Spleen (tissue), 11 donors: ENCODE results near the gene KCNT1. TPM values are rescaled to one million over a fixed set of nuclear protein-coding genes. Genes with fewer than 3 reads are reported as not detected.

Source experiments
- DNase-seq: peaks from one replicate; pipeline ENCODE4 v3.0.0-alpha.2; 2020
- H3K27ac ChIP-seq, 8 donors: fragments of 200-600 bp; sonication (generic) in 7 of 8; 1 replicate in 4 of 8; 2 replicates in 4 of 8; pipeline versions ENCODE4 v1.5.0 to v1.8.0; 2016 to 2021; ENCODE audit warnings: inconsistent platforms in 4 of 8, mild to moderate bottlenecking in 4 of 8, moderate library complexity in 1 of 8
- H3K27me3 ChIP-seq, 7 donors: fragments of 200-600 bp; sonication (generic) in 6 of 7; replicated peaks in 1 of 7; 1 replicate in 4 of 7; 2 replicates in 3 of 7; pipeline versions ENCODE4 v1.5.0 to v1.8.0; 2016 to 2021; ENCODE audit warnings: inconsistent platforms in 3 of 7, mild to moderate bottlenecking in 1 of 7
- H3K36me3 ChIP-seq, 6 donors: fragments of 200-600 bp; sonication (generic) in 5 of 6; 1 replicate in 4 of 6; 2 replicates in 2 of 6; pipeline versions ENCODE4 v1.5.0 to v1.8.0; 2016 to 2021; ENCODE audit warnings: inconsistent platforms in 2 of 6
- H3K4me1 ChIP-seq, 6 donors: fragments of 200-600 bp; sonication (generic) in 5 of 6; 1 replicate in 3 of 6; 2 replicates in 3 of 6; pipeline versions ENCODE4 v1.5.0 to v1.8.0; 2016 to 2021; ENCODE audit warnings: inconsistent platforms in 3 of 6
- H3K4me3 ChIP-seq, 8 donors: fragments of 200-600 bp; sonication (generic) in 7 of 8; 1 replicate in 4 of 8; 2 replicates in 4 of 8; pipeline versions ENCODE4 v1.5.0 to v1.8.0; 2016 to 2021; ENCODE audit warnings: inconsistent platforms in 4 of 8, mild to moderate bottlenecking in 4 of 8, moderate library complexity in 2 of 8
- H3K9me3 ChIP-seq, 8 donors: fragments of 200-600 bp; sonication (generic) in 7 of 8; 1 replicate in 4 of 8; 2 replicates in 4 of 8; pipeline versions ENCODE4 v1.5.0 to v1.8.0; 2016 to 2021; ENCODE audit warnings: inconsistent platforms in 4 of 8
- CTCF ChIP-seq, 11 experiments: fragments of 200-600 bp in 7 of 11; fragments of 450-650 bp in 4 of 11; sonication (generic) in 4 of 11; IDR thresholded peaks in 8 of 11; conservative IDR thresholded peaks in 3 of 11; 1 replicate in 7 of 11; 2 replicates in 4 of 11; pipeline versions ENCODE4 v1.4.0 to v1.8.0; 2016 to 2021; ENCODE audit warnings: antibody characterized with exemption in 11 of 11, inconsistent platforms in 4 of 11, mild to moderate bottlenecking in 1 of 11
- POLR2A ChIP-seq, 3 donors: fragments of 450-650 bp; IDR thresholded peaks; one replicate each; pipeline ENCODE4 v1.5.1; 2017; ENCODE audit warnings: antibody characterized with exemption in 3 of 3, mild to moderate bottlenecking in 1 of 3
- POLR2AphosphoS5 ChIP-seq, 3 donors: sonication (generic); formaldehyde crosslinking; IDR thresholded peaks; one replicate each; pipeline ENCODE4 v1.5.1; 2017; ENCODE audit warnings: antibody characterized with exemption in 3 of 3
- WGBS, 5 donors: extraction: QIAGEN DNeasy Blood & Tissue Kit in 3 of 5; methylation state at CpG; one replicate each; pipeline versions ENCODE4 v1.1.5 to v1.1.7; 2013 to 2018; 5-methylcytosine and 5-hydroxymethylcytosine counted together
- intact Hi-C: fragments of 100-400 bp; cut with DNase I; formaldehyde crosslinking; loops from one replicate; pipeline ENCODE4 v1.15.0; 2023; ENCODE audit warnings: low total_unique reads
- polyA plus RNA-seq, 3 donors: library from polyadenylated mRNA; stranded (reverse); fragments of 200-250 nt; gene quantifications; one replicate each; pipeline ENCODE4 v1.2.1, GENCODE V29; 2013
- total RNA-seq, 7 donors: library from RNA; depleted of rRNA in 3 of 7; stranded (reverse); fragments of >200 nt in 3 of 7; fragmentation: NEBNext Ultra II Directional in 4 of 7; extraction: Animal tissue kit (Norgen Biotek cat#: 25700) in 4 of 7; gene quantifications; one replicate each; pipeline versions ENCODE4 v1.1.0 to v1.2.1, GENCODE V29; 2016 to 2021
- donor health status: healthy with polysubstance abuse.
- donor health status: DM: no; HTN: no; CAD: no; lungs with moderate emphysema.
- donor health status: DM: no; HTN: no; CAD: no.
- donor health status: Bipolar disorder and iron deficiency.
- donor health status: healthy.
- donor health status: DM: no; HTN: no; CAD: no.
- donor health status: DM: yes; HTN: yes; CAD: no.

The KCNT1 gene
- total and polyA plus RNA-seq, 10 donors: 1.0 to 41.5 (median 19.8) TPM

- H3K4me1 ChIP-seq: no peaks in the 10 kb centered on the region
- DNase-seq: no peak
- TF ChIP-seq CTCF (IDR thresholded peaks at IDR 0.05 in 8 of 11, conservative IDR thresholded peaks at IDR 0.05 in 3 of 11): no peak
- TF ChIP-seq POLR2A (IDR thresholded peaks at IDR 0.05): no peak
- TF ChIP-seq POLR2AphosphoS5 (IDR thresholded peaks at IDR 0.05): no peak
Observed at GRCh38 chr9:135677641-135678168, 24.3 kb upstream of the KCNT1 start.

DNA sequence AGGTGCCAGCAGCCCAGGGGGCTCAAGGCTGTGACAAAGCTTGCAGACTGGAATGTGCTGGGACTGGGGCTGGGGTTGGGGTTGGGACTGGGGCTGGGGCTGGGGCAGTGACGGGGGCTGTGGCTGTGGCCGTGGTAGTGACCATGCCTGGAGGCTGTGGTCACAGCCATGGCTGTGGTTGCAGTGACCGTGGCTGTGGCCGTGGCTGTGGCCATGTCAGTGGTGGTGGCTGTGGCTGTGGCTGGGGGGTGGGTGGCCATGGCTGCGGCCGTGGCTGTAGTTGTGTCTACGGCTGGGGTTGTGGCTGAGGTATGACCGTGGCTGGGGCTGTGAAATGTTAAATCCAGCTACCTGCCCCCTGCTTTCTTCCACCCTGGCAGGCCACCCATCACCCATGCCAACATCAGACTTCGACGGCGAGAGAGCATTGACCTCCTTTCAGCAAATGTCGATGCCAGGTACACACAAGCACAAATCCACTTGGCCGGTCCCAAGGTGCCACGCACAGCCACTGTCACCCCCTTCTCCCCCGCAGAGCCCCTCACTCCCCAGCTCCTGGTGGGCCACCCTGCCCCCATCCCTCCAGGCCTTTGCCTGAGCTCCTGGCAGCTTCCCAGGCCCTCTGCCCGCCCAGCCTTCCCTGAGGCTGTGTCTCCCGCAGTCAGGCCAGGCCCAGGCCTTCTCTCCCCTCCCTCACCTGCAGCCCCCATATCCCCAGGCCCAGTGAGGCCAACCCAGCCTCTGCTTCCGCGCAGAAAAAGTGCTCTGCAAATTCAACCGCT lies 23.6 kb upstream of the KCNT1 start:
- Histone ChIP-seq H3K27ac (no peak overlapping the region), H3K9me3 (no peaks in the 10 kb centered on the region), H3K4me3 (no peak overlapping the region), H3K36me3 (no peaks in the 10 kb centered on the region), H3K27me3 (peaks cover 0 to 30% (median 4%) of the 10 kb centered on the region in 7 donors), H3K4me1 (no peaks in the 10 kb centered on the region)
- no peak for DNase-seq
- WGBS, 5 donors: 82 to 93% (median 91%) methylated on average over 18 to 20 of the region's 20 CpGs
- TF ChIP-seq POLR2AphosphoS5 (IDR thresholded peaks at IDR 0.05): no peak
- TF ChIP-seq POLR2A (IDR thresholded peaks at IDR 0.05): no peak
- no peak for TF ChIP-seq CTCF (IDR thresholded peaks at IDR 0.05 in 8 of 11, conservative IDR thresholded peaks at IDR 0.05 in 3 of 11)
- intact Hi-C loops: no loop called here

More at GRCh38 chr9:135677641-135678168, 24.3 kb upstream of the KCNT1 start:
- H3K27ac ChIP-seq: no peak overlapping the region
- no peaks in the 10 kb centered on the region for H3K9me3 ChIP-seq
- 77 to 86% (median 82%) methylated on average over 17 to 22 of the region's 22 CpGs for WGBS, 5 donors
- no peaks in the 10 kb centered on the region for H3K36me3 ChIP-seq
- intact Hi-C loops: no loop called here
- no peak overlapping the region for H3K4me3 ChIP-seq
- peaks cover 0 to 30% (median 0%) of the 10 kb centered on the region in 7 donors for H3K27me3 ChIP-seq

DNA sequence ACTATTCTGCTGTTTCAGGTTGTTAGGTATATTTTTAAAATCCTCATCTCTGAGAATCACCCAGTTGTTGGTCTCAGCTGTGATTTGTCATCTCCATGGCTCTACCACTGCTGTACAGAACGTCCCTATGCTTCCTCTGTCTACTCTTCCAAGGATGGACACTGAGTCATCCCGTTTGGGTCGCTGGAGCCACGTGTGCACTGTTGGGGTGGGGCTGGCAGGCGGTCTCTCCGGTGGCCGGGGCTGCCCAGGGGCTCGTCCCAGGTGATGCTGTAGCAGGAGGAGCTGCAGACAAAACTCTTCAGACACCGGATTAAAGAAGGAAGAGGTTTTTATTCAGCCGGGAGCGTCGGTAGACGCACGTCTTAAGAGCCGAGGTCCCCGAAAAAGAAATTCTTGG lies 21.9 kb upstream of the KCNT1 start:
- WGBS, 5 donors: 67 to 79% (median 70%) methylated on average over 16 of the region's 16 CpGs
- no peak for DNase-seq
- intact Hi-C loops: no loop called here
- H3K4me3 ChIP-seq: no peak overlapping the region
- no peak overlapping the region for H3K27ac ChIP-seq
- no peak for TF ChIP-seq CTCF (IDR thresholded peaks at IDR 0.05 in 8 of 11, conservative IDR thresholded peaks at IDR 0.05 in 3 of 11)
- no peak for TF ChIP-seq POLR2AphosphoS5 (IDR thresholded peaks at IDR 0.05)
- TF ChIP-seq POLR2A (IDR thresholded peaks at IDR 0.05): no peak
- no peaks in the 10 kb centered on the region for H3K9me3 ChIP-seq
- H3K4me1 ChIP-seq: no peaks in the 10 kb centered on the region
- H3K27me3 ChIP-seq: peaks cover 0 to 46% (median 14%) of the 10 kb centered on the region in 7 donors
- no peaks in the 10 kb centered on the region for H3K36me3 ChIP-seq

DNA sequence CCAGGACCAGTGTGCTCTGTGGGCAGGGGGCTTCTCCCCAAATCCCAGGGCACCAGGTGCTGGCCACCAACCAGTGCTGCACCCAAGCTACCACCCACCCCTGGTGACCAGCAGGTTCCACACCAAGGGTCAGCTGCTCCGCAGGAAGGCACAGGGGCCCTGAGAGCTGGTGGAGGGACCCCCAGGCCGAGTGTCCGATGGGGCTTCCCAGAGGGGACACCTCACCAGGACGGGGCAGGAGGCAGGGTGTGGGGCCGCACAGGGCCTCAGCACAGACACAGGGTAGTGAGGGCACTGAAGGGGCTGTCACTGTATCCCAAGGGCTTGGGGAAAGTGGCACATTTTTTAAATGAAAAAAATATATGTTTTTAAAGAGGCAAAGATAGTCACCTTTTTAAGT lies 20.8 kb upstream of the KCNT1 start:
- H3K27ac ChIP-seq: no peak overlapping the region
- H3K27me3 ChIP-seq: peaks cover 0 to 54% (median 15%) of the 10 kb centered on the region in 7 donors
- intact Hi-C loops: no loop called here
- H3K9me3 ChIP-seq: no peaks in the 10 kb centered on the region
- no peaks in the 10 kb centered on the region for H3K4me1 ChIP-seq
- 83 to 100% (median 86%) methylated on average over 2 to 5 of the region's 5 CpGs for WGBS, 5 donors
- H3K36me3 ChIP-seq: no peaks in the 10 kb centered on the region
- no peak overlapping the region for H3K4me3 ChIP-seq
- DNase-seq: no peak
- TF ChIP-seq CTCF (IDR thresholded peaks at IDR 0.05 in 8 of 11, conservative IDR thresholded peaks at IDR 0.05 in 3 of 11): no peak
- TF ChIP-seq POLR2A (IDR thresholded peaks at IDR 0.05): no peak
- no peak for TF ChIP-seq POLR2AphosphoS5 (IDR thresholded peaks at IDR 0.05)
